B cell (primary cell): ENCODE data around the gene YIF1A. TPM values are rescaled to one million over a fixed set of nuclear protein-coding genes. Genes with fewer than 3 reads are reported as not detected.

Source experiments
- ATAC-seq: fragments of 200-7000 bp; cut with Tn5 transposase; one replicate; pipeline ENCODE4 v1.10.0; 2021; ENCODE audit warnings: low read depth, mild to moderate bottlenecking, moderate number of reproducible peaks, moderate library complexity
- CTCF ChIA-PET: fragments of 350-600 bp; sonication (Branson Sonifier 250); formaldehyde crosslinking; loops from one replicate; lab custom pipeline; 2021; ENCODE audit warnings: antibody characterized with exemption, inconsistent platforms; lab: Charles Lee
- POLR2A ChIA-PET: fragments of 350-600 bp; sonication (Branson Sonifier 250); formaldehyde crosslinking; loops from one replicate; lab custom pipeline; 2021; ENCODE audit warnings: antibody characterized with exemption; lab: Charles Lee
- DNase-seq: peaks from one replicate; pipeline ENCODE4 v3.0.0; 2013
- H2AFZ ChIP-seq: 2 replicates; pipeline ENCODE4 v1.6.1; 2012; ENCODE audit warnings: mild to moderate bottlenecking, low read depth, low read length; ENCODE audit not compliant: insufficient read depth, poor library complexity, severe bottlenecking
- H3K27ac ChIP-seq, 2 donors: 1 replicate in 1 of 2; 2 replicates in 1 of 2; pipeline ENCODE4 v1.5.1; 2012 to 2013; ENCODE audit warnings: low read length in 2 of 2, mild to moderate bottlenecking in 2 of 2, moderate library complexity in 1 of 2
- H3K27me3 ChIP-seq, 4 experiments: fragments of 200-600 bp in 1 of 4; sonication (generic) in 1 of 4; replicated peaks in 1 of 4; 1 replicate in 2 of 4; 2 replicates in 2 of 4; pipeline versions ENCODE4 v1.6.1 to v1.7.0; 2013 to 2016; ENCODE audit warnings: low read length in 3 of 4, mild to moderate bottlenecking in 2 of 4, mixed read lengths in 1 of 4, moderate library complexity in 1 of 4; ENCODE audit not compliant: insufficient read depth in 4 of 4, control insufficient read depth in 3 of 4; ENCODE audit errors: control extremely low read depth in 1 of 4
- H3K36me3 ChIP-seq, 2 experiments: replicated peaks in 1 of 2; 1 replicate in 1 of 2; 2 replicates in 1 of 2; pipeline versions ENCODE4 v1.6.1 to v1.7.1; 2013; ENCODE audit warnings: low read length in 1 of 2; ENCODE audit not compliant: insufficient read depth in 2 of 2, control insufficient read depth in 1 of 2; ENCODE audit errors: control extremely low read depth in 1 of 2, extremely low read depth in 1 of 2
- H3K4me1 ChIP-seq, 2 donors: fragments of 200-600 bp in 1 of 2; sonication (generic) in 1 of 2; 1 replicate in 1 of 2; 2 replicates in 1 of 2; pipeline versions ENCODE4 v1.5.1 to v1.6.1; 2013 to 2017; ENCODE audit warnings: low read length in 2 of 2; ENCODE audit not compliant: control insufficient read depth in 2 of 2, insufficient read depth in 2 of 2
- H3K4me2 ChIP-seq: replicated peaks from 2 replicates; pipeline ENCODE3; 2012; ENCODE audit warnings: mild to moderate bottlenecking, low read depth, low read length; ENCODE audit not compliant: poor library complexity, severe bottlenecking
- H3K4me3 ChIP-seq, 5 experiments: fragments of 200-600 bp in 1 of 5; sonication (generic) in 1 of 5; 1 replicate in 3 of 5; 2 replicates in 2 of 5; pipeline versions ENCODE4 v1.5.1 to v1.7.0; 2011 to 2016; ENCODE audit warnings: low read length in 4 of 5, mild to moderate bottlenecking in 4 of 5, low read depth in 2 of 5, control low read depth in 1 of 5, moderate library complexity in 1 of 5; ENCODE audit not compliant: insufficient read depth in 1 of 5; ENCODE audit errors: control extremely low read depth in 1 of 5, extremely low read depth in 1 of 5
- H3K79me2 ChIP-seq: fragments of 200-600 bp; sonication (generic); one replicate; pipeline ENCODE4 v1.6.0; 2016; ENCODE audit warnings: low read length; ENCODE audit not compliant: control insufficient read depth, insufficient read depth
- H3K9ac ChIP-seq: fragments of 200-600 bp; sonication (generic); 2 replicates; pipeline ENCODE4 v1.6.1; 2017; ENCODE audit warnings: mild to moderate bottlenecking, low read length, moderate library complexity
- H3K9me3 ChIP-seq, 3 donors: one replicate each; pipeline versions ENCODE4 v1.6.1 to v1.7.1; 2013; ENCODE audit warnings: low read length in 2 of 3; ENCODE audit not compliant: control insufficient read depth in 2 of 3, insufficient read depth in 1 of 3; ENCODE audit errors: control extremely low read depth in 1 of 3
- H4K20me1 ChIP-seq: 2 replicates; pipeline ENCODE4 v1.6.0; 2012; ENCODE audit warnings: mild to moderate bottlenecking, low read length; ENCODE audit not compliant: insufficient read depth, control insufficient read depth, poor library complexity, severe bottlenecking
- H3K27ac Mint-ChIP-seq: one replicate; pipeline ENCODE4 v1.8.0; 2021; ENCODE audit warnings: mixed read lengths
- H3K27me3 Mint-ChIP-seq: one replicate; pipeline ENCODE4 v1.8.0; 2021; ENCODE audit warnings: mixed read lengths
- H3K4me1 Mint-ChIP-seq: one replicate; pipeline ENCODE4 v1.8.0; 2021; ENCODE audit warnings: mixed read lengths
- H3K4me3 Mint-ChIP-seq: one replicate; pipeline ENCODE4 v1.8.0; 2021; ENCODE audit warnings: mixed read lengths
- H3K9me3 Mint-ChIP-seq: one replicate; pipeline ENCODE4 v1.8.0; 2022; ENCODE audit warnings: mixed read lengths; ENCODE audit not compliant: insufficient read depth
- EZH2 ChIP-seq: IDR thresholded peaks from 2 replicates; pipeline ENCODE4 v1.6.1; 2012; ENCODE audit warnings: borderline replicate concordance, low read depth, mild to moderate bottlenecking, moderate library complexity, low read length; ENCODE audit not compliant: insufficient read depth, poor library complexity, severe bottlenecking
- WGBS: methylation state at CpG from one replicate; pipeline ENCODE4 v1.1.5; 2013; ENCODE audit warnings: missing lambda C conversion rate; ENCODE audit not compliant: insufficient coverage; 5-methylcytosine and 5-hydroxymethylcytosine counted together
- intact Hi-C: fragments of 100-400 bp; cut with micrococcal nuclease; formaldehyde crosslinking; loops from one replicate; pipeline ENCODE4 v1.10.0; 2022
- polyA plus RNA-seq: library from polyadenylated mRNA; depleted of rRNA; stranded (reverse); fragments of >200 nt; gene quantifications from 2 replicates; pipeline ENCODE4 v1.2.3, GENCODE V29; 2012
- total RNA-seq, 2 donors: library from RNA; stranded (reverse); fragments of 120-200 nt in 1 of 2; gene quantifications; 1 replicate in 1 of 2; 2 replicates in 1 of 2; pipeline versions ENCODE4 v1.2.3 to v1.2.4, GENCODE V29; 2013 to 2022
- TF ChIP-seq, protein P1 (sequence below): fragments of 200-600 bp; IDR thresholded peaks from one replicate; pipeline ENCODE4 v1.8.0; 2022; ENCODE audit warnings: antibody characterized with exemption, mild to moderate bottlenecking

YIF1A gene
- total and polyA plus RNA-seq, 2 donors (not counting 1 experiment from before 2014, with no cell fraction given), result 43.9 to 95.0 TPM

DNA sequence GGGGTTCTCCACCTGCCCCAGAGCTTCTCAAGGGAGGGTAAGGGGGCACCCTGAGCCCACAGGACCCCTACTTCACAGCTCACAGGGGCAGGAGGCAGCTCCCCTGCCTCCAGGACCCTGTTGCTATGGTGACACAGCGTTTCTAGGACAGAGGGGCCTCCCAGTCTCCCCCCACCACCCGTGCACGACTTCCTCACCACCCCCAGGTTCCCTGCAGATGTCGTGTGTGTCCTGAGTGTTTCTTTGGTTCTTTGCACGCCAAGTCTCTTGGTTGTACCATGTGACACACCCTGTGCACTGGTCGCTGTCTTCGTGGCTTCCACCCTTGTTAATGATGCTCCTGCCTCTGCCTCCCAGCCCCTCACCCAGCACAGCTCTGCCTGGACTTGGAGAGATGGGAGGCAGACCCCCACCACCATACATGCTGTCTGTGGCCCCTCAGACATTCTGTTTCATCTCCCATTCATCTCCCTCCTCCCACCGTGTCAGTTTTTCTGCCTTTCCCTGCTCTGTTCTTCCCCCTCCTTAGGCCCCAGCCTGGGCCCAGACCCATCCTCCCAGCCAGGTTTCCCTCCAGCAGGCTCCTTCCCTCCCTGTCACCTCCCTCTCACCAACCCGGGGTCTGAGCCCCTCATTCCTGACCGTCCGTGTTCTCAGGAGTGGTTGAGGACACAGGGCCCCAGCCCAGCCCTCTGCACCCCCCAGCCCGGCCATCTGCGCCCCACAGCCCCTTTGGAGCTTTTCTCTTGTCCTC lies 45.0 kb downstream of the YIF1A start:
- CTCF ChIA-PET, result interaction anchor here (0.9 to 1.1 kb wide), 2 partner anchors 39 to 199 kb away, joined by 3 read pairs; no protein-coding TSS in a partner anchor
- WGBS, result 56% methylated on average over 13 of the region's 13 CpGs
- H3K27ac Mint-ChIP-seq, result peak overlapping the region; percentile 32
- no peak overlapping the region for H2AFZ ChIP-seq
- H3K4me3 ChIP-seq, result no peak overlapping the region
- no peak for DNase-seq
- peaks cover 25% of the 10 kb centered on the region for H4K20me1 ChIP-seq
- no peaks in the 10 kb centered on the region for H3K9me3 Mint-ChIP-seq
- H3K4me1 Mint-ChIP-seq, result peaks cover 10% of the 10 kb centered on the region
- ATAC-seq, result no peak
- H3K9me3 ChIP-seq, result no peaks in the 10 kb centered on the region
- intact Hi-C loops, result no loop called here
- POLR2A ChIA-PET, result no interaction called here
- no peak overlapping the region for H3K4me2 ChIP-seq
- H3K27ac ChIP-seq, result no peak overlapping the region
- H3K4me1 ChIP-seq, result peaks cover 0 to 11% of the 10 kb centered on the region in 2 donors
- H3K27me3 ChIP-seq, result no peaks in the 10 kb centered on the region
- no peak overlapping the region for H3K9ac ChIP-seq
- peaks cover 0 to 69% of the 10 kb centered on the region in 2 experiments for H3K36me3 ChIP-seq
- H3K27me3 Mint-ChIP-seq, result no peaks in the 10 kb centered on the region
- H3K79me2 ChIP-seq, result no peaks in the 10 kb centered on the region
- H3K4me3 Mint-ChIP-seq, result no peak overlapping the region
- TF ChIP-seq EZH2, result no peak
- TF ChIP-seq, protein P1, sequence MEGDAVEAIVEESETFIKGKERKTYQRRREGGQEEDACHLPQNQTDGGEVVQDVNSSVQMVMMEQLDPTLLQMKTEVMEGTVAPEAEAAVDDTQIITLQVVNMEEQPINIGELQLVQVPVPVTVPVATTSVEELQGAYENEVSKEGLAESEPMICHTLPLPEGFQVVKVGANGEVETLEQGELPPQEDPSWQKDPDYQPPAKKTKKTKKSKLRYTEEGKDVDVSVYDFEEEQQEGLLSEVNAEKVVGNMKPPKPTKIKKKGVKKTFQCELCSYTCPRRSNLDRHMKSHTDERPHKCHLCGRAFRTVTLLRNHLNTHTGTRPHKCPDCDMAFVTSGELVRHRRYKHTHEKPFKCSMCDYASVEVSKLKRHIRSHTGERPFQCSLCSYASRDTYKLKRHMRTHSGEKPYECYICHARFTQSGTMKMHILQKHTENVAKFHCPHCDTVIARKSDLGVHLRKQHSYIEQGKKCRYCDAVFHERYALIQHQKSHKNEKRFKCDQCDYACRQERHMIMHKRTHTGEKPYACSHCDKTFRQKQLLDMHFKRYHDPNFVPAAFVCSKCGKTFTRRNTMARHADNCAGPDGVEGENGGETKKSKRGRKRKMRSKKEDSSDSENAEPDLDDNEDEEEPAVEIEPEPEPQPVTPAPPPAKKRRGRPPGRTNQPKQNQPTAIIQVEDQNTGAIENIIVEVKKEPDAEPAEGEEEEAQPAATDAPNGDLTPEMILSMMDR, result no peak

DNA sequence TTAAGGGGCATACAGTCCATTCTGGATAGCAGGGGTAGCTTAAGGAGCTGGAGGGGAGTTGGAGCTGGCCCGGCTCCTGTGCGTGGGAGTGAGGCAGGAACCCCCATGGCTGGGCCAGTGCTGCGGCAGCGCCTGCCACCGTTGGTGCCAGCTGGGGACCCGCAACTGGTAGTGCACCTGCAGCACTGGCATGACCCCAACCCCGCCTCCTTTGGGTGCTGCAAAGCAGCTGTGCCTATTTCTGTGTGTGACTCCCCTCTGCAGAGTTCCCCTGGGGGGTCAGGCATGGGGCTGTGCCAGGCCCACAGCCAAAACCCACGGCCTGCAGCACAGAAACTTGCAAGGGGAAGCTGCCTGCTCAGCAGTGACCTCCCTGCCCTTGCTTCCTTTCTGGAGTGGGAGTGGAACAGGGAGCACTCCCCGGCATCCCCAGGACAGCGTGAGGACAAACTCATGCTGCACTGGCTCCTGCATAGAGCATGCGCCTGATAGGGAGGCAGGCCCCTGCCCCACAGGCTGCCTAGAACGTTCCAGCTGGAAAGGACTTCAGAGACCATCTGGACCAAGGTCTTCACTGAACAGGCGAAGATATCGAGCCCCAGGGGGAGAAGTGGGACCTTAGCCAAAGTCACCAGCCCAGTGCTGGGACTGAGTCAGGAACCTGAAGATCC lies 46.7 kb downstream of the YIF1A start:
- H3K4me1 ChIP-seq, result peaks cover 0 to 11% of the 10 kb centered on the region in 2 donors
- no peaks in the 10 kb centered on the region for H3K9me3 ChIP-seq
- Mint-ChIP-seq H3K4me3 (no peak overlapping the region), H3K27me3 (no peaks in the 10 kb centered on the region), H3K4me1 (peaks cover 8% of the 10 kb centered on the region), H3K27ac (no peak overlapping the region), H3K9me3 (no peaks in the 10 kb centered on the region)
- H3K36me3 ChIP-seq, result peaks cover 0 to 76% of the 10 kb centered on the region in 2 experiments
- no peak overlapping the region for H2AFZ ChIP-seq
- H4K20me1 ChIP-seq, result peaks cover 25% of the 10 kb centered on the region
- CTCF ChIA-PET, result no interaction called here
- DNase-seq (no peak), ATAC-seq (peak; percentile 14)
- intact Hi-C loops, result no loop called here
- 37% methylated on average over 14 of the region's 14 CpGs for WGBS
- no peak overlapping the region for H3K27ac ChIP-seq
- H3K27me3 ChIP-seq, result no peaks in the 10 kb centered on the region
- no peaks in the 10 kb centered on the region for H3K79me2 ChIP-seq
- H3K9ac ChIP-seq, result no peak overlapping the region
- H3K4me2 ChIP-seq, result no peak overlapping the region
- no peak overlapping the region for H3K4me3 ChIP-seq
- no peak for TF ChIP-seq EZH2
- TF ChIP-seq, protein P1, result no peak
- POLR2A ChIA-PET, result interaction anchor here (0.6 kb wide), 1 partner anchor 1093 kb away, joined by 6 read pairs; no protein-coding TSS in a partner anchor
